Testis (tissue), 2 donors: ENCODE measurements around the gene RPL41.

ENCODE experiments used
- CTCF ChIP-seq, 3 experiments: fragments of 450-650 bp in 2 of 3; fragments of 200-600 bp in 1 of 3; sonication (generic) in 1 of 3; IDR thresholded peaks; one replicate each; pipeline ENCODE4 v1.5.1; 2016 to 2019; ENCODE audit warnings: antibody characterized with exemption in 3 of 3, mild to moderate bottlenecking in 2 of 3, moderate library complexity in 1 of 3
- POLR2A ChIP-seq: fragments of 450-650 bp; IDR thresholded peaks from one replicate; pipeline ENCODE4 v1.6.1; 2017; ENCODE audit warnings: antibody characterized with exemption, mild to moderate bottlenecking, moderate library complexity

GRCh38 chr12:56158029-56158925 is 41.8 kb downstream of the RPL41 start, which contains the start of gene MYL6:
- TF ChIP-seq CTCF (IDR thresholded peaks at IDR 0.05) (no peak), POLR2A (peak; percentile 99)
